CD4-positive, alpha-beta T cell treated with Interleukin-12 subunit alpha and Interleukin-12 subunit beta, for 1 hour (primary cell): ENCODE data around the gene PTPN2.
A peak's percentile ranks its signal among the peaks of the same experiment; 100 is the strongest.
"Not testable (repeated sequence)": the region's sequence is repeated elsewhere in the genome, so short reads cannot be mapped to it uniquely, and the experiment has no call there.

Experiments used
- DNase-seq: peaks from one replicate; pipeline ENCODE4 v3.0.0-alpha.2; 2020

The PTPN2 gene

DNA sequence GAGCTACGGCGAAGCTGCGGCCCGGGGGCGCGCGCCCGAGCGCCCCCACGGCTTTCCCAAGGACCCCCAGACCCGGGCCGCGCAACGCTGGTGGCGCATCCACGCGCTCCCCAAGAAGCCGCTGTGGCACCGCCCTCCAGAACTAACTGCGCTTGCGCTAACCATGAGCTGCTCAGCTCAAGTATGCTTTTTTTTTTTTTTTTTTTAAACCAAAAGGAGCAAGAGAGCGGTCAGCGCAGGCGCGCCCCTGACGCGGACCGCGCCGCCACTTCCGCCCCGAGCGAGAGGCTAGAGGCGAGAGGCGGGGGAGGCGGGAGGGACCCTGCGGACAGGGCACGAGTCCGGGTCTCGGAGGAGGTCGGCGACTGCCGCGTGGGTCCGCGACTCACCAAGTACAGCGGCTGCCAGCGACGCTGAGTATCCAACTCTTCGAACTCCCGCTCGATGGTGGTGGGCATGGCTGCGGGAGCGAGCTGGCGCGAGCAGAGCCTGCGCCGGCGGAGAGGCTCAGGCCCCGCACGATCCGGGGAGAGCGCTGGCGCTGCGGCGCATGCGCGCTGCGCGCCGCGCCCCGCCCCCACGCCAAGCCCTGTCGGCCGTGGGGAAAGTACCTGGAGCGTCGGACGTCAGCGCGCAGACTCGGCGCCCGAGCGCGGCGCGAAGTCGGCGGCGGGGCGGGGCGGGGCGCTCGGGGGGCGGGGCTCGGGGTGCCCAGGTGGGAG lies at the start of gene PTPN2:
PTPN2 (minus strand) TSS at position 554 of the 722 bp plus-strand sequence; CDS start at position 458, 96 bp downstream.
- peak; percentile 94 for DNase-seq

DNA sequence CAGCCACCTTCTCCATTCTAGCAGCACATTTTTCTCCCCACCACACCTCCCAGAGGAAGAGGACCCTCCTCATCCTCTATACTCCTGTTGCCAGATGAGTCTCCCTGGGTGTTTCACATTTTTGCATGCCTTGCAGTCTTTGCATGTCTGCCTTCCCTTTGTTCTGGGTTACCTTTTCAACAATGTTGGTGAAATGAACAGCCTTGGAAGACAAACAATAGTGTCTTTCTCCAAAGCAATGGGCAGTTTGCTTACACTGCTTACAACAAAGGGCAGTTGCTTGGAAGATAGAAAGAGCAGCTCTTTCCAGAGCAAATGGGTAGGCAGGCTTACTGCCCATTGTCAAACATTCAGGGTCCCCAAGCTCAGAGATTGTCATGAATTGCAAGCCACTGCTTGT lies 49.3 kb upstream of the PTPN2 start:
- DNase-seq, result no peak

DNA sequence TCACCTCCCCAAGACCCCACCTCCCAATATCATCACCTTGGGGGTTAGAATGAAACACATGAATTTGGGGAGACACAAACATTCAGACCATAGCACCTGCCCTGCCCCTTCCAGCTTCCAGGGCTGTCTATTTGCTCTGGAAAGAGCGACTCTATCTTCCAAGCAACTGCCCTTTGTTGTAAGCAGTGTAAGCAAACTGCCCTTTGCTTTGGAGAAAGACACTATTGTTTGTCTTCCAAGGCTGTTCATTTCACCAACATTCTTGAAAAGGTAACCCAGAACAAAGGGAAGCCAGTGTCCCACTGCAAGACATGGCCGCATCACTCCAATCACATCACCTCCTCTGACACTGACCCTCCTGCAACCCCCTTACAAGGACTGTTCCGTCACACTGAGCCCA lies 46.9 kb upstream of the PTPN2 start:
- no peak for DNase-seq

DNA sequence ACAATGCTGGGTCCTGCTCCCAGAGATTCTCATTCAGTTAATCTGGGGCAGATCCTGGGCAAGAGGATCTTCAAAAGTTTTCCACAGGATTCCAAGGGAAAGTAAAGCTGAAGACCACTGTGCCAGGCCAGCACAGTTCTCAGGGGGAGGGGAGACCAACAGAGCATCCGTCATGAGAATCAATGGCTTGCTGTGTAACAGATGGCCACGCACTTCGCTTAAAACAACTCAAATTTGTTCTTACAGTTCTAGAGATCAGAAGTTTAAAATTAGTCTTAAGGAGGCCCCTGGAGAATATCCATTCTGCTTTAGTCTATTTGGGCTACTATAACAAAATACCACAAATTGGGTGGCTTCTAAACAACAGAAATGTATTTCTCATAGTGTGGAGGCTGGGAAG lies 46.3 kb upstream of the PTPN2 start:
- DNase-seq, result no peak

DNA sequence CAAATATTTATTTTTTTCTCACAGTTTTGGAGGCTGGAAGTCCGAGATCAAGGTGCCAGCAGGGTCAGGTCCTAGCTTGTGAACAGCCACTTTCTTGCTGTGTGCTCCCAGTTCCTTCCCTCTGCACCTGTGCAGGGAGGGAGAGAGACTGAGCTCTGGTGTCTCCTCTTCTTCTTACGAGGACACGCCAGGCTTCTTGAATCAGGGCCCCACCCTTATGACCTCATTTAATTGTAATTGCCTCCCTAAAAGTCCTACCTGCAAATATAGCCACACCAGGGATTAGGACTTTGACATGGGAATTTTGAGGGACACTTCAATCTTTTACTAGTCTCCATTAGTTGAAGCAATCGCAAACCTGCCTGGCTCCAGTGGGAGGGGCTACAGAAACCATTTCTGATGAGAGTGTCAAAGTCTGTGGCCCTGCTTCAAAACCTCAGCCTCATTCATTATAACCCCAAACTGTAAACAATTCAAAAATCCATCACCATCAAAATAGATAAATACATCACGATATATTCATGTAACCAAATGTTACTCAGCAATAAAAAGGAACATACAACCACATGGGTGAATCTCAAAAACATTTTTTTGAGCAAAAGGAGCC lies 45.5 kb upstream of the PTPN2 start:
- DNase-seq, result peak; percentile 21

DNA sequence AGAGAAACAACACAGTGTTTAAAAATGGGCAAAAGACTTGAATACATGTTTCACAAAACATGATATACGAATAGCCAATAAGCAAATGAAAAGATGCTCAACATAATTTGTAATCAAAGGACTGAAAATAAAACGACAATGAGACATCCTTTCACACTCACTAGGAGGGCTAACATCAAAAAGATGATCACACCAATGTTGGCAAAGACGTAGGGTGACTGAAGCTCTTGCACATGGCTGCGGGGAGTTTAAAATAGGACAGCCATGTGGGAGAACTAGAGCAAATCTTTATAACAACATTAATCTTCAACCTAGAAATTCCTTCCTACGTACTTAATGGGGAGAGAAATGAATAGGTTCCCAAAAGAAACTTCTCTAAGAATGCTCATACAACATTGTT lies 44.6 kb upstream of the PTPN2 start:
- no peak for DNase-seq

DNA sequence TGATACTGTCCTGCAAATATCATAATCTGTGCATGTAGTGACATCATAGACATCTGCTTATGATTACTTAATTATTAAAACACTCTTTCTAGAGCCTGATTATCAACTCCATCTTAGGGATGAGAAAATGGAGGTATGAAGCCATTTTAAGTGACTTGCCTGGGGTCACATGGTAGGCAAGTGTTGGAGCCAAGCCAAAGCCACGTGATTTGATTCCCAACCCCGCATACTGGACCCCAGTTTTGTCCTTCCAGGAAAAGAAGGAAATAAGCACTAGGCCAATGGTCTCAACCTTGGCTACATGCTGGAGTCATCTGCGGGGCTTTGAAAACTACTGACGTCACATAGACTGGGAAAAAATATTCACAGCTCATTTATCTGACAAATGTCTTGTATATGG lies 44.2 kb upstream of the PTPN2 start:
- no peak for DNase-seq

DNA sequence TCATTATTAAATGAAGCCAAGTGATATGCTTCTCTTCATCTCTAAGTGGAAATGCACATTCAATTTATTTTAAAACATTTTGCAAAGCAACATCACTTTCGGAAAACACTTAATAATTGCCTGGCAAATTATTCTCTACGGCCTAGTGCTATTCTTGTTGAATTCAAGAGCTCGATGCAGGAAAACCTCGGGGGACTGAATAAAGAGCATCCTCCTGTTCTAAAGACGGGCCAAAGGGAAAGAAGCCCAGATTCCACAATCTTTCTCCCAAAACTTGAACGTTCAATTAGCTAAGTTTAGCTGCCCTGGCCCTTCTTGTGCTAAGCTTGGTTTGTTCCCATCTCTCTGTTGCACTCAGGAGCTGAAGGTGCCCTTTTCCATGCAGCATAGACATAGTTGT lies 40.6 kb upstream of the PTPN2 start:
- DNase-seq, result no peak

DNA sequence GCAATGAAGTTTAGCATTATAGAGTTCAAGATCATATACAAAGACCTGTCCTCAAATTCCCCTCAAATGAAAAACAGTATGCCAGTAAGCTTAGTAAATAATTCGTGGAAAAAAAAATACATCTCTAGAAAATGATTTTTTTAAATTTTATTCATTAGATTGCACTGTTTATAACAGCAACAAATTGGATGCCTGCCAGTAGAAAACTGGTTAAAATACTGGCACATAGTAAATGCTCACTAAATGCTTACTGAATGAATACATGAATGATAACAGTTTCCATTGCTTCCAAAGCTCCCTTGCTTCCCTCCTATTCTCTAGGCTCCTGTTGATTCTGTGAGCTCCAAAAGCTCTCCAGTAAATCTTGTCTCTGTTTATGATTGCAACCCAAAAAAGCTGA lies 38.2 kb upstream of the PTPN2 start:
- no peak for DNase-seq

DNA sequence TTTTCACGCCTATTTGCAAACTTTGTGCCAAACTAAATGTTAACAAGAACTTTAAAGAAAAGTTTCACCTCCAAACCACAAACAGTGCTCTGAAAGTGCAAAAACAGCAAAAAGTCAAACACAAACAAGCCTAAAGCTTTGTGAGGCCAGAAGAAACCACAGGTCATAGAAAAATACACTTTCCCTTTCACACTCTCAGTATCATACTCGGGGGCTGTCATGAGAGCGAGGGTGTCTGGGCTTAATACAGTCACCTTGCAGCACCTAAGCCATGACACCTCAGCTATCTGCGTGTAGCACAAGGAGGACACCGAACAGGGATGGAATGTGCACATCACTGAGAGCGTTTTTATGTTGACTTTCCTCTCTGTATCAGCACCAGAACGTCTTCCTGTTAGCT lies 37.1 kb upstream of the PTPN2 start:
- DNase-seq, result peak; percentile 59

DNA sequence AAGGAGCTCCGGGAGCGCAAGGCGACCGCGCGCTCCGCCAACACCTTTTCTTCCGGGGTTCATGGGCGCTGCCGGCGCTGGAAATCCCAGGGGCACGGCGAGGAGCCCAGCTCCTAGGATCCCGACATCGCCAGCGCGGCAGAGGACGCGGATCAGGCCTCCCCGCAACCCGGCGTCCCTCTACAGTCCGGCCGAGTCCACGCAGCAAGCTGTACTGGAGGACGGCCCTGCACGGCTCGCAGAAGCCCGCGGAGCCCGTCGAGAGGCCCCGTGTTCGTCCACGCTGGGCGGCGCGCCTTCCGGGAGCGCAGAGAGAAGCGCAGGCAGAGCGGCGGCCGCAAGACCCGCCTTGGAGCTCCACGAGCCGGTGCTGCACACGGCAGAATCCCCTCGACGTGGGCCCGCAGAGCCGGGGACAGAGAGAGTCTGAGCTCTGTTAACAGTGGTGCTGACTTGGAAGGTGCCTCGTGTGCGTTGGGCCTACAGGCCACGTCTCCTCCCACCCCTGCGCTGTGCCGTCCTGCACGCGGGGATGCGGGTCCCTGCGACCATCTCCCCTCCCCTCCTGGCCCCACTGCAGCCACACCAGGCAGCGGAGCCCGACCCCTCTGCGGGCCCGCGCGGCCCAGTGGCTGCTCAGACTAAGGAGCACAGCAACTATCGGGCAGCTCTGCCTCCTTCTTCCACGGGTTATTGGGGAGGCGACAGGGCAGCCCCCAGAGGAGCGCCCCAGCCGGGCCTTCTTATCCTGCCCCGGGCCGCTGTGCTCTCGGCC lies 28.1 kb upstream of the PTPN2 start:
- no peak for DNase-seq

DNA sequence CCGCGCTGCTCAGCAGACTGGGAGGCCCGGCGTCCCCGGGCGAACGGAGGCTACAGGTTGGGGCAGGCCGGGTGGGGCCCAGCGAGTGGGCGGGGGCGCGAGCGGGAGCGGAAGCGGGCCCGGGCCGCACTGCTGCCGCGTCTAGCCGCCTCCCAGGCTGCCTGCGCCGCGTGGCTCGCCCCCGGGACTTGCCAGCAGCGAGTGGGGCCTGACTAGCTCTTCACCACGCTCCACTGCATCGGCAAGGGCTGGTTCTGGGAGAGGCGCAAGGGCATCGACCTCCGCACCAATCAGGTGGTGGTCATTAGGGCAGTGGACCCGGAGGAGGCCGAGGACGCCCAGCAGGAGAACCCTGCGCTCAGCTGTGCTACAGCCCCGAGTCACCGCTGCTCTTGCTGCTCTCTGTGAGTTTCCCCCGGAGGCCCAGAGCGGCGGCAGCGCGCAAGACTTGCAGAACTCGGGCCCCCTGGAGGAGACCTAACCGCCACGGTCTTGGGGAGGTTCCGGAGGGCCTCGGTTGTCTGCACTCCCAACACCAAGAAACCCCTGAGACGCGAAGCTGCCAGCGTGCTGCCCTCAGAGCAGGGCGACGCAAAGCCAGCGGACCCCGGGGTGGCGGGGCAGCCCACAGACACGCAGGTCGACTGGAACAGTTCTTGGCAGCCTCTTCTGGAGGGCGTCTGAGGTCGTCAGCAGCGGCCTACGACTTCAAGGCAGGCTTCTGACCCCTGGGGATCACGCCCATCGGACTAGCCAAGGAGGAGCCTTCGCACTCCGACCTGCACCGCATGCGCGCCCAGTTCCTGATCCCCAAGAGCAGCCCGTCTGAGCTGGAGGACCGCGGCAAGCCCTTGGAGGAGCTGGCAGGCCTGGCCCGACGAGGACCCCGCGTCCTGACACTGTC lies 27.2 kb upstream of the PTPN2 start:
- peak; percentile 58 for DNase-seq

DNA sequence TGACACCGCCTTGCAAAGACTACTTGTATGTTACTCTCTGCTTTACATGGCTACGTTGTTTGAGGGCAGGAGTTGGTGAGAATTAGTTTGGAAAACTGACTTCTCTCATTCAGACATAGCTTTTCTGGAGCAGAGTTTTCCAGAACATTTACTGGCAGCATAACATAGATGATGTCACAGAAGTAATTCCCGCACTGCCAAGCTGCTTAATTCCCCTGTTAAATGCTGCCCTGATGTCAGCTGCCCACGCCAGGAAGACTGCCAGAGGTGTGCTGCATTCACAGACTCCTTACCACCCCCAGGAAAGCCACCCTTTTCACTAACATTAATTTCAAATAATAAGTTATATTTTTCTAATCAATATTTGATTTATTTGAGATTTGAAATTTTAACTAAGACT lies 24.7 kb upstream of the PTPN2 start:
- no peak for DNase-seq

DNA sequence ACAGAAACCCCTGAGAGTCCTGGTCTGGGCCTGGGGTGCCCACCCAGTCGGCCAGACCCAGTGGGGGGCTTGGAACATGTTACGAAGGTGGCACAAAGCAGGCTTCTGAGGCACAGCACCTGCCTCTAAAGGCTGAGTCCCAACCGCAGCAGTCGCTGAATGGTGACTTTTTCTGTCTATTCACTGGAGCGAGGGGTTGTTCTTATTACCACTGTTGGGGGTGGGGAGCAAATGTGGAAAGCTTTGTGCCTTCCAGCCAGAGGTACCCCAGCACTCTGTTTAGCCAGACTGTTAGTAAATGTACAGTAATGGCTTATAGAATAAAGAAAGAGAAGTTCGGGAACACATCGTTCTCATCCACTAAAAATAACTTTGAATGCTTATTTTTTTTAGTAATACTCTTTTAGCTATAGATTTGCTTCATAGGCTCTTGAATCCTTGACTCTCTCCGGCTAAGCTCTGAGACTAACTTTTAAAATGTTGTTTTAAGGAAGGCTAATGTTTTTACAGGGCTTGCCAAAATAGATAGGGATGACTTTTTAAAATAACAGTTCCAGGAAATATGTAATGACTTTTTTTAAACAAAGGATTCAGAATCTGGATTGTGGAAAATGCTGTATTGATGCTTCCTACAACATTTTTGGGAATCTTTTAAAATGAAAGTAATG lies 23.4 kb upstream of the PTPN2 start:
- DNase-seq, result no peak

DNA sequence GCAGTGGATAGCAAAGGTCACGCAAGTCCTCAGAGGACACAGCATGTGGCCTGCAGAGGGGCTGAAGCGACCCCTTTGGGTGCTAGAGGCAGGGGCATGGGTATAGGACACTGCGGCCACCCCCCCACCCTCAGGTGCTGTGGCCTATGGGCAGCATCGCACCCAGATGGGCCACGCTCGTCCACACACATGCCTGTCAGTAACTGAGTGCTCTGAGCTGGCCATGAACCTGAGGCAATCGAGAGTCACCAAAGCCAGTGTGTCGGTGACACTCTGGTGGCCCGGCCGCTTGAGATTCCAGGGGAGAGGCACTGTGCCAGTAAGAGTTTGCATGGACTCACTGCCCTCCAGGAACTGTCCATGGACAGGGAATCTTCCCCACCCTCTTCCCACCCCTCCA lies 22.7 kb upstream of the PTPN2 start:
- DNase-seq, result no peak

DNA sequence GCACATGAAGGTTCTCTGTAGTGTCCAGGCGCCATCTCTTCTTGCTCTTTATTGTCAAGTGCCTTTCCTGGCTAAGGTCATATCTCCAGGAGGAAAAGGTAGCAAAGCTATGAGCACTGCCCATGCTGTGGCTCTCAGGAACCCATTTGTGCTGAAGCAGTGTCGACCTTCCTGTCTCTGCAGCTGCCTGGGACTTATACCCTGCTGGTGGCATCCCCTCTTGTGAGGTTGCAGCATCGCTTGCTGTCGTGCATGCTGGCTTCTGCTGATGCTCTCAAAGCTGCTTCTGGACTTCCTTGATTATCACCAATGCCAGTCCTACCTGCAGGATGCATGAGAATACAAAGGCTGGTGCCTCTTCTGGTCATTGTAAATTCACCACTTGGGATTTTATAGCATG lies 22.1 kb upstream of the PTPN2 start:
- DNase-seq, result no peak

DNA sequence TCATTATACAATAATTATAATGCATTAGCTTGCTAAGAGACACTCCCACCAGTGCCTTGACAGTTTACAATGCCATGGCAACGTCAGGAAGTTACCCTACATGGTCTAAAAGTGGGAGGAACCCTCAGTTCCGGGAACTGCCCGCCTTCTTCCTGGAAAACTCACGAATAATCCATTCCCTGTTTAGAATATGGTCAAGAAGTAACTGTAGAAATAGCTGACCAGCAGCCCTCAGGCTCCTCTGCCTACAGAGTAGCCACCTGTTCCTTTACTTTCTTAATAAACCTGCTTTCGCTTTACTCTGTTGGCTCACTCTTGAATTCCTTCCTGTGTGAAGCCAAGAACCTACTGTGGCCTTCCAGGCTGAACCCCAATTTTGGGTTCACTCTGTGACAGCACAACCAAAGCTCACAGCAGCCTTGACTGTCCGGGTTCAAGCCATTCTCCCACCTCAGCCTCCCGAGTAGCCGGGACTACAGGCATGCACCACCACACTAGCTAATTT lies 20.0 kb upstream of the PTPN2 start:
- peak; percentile 68 for DNase-seq

DNA sequence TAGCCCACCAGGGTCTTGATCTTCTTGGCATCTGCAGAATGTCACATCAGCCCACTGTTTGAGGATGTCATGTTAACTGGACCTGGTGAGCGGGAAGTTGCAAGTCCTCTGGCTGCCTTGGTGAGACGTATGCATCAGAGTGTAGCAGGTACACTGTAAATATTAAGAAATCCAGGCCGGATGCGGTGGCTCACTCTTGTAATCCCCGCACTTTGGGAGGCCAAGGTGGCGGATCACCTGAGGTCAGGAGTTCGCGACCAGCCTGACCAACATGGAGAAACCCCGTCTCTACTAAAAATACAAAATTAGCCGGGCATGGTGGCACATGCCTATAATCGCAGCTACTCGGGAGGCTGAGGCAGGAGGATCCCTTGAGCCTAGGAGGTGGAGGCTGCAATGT lies 17.2 kb upstream of the PTPN2 start:
- DNase-seq, result not testable (repeated sequence)

DNA sequence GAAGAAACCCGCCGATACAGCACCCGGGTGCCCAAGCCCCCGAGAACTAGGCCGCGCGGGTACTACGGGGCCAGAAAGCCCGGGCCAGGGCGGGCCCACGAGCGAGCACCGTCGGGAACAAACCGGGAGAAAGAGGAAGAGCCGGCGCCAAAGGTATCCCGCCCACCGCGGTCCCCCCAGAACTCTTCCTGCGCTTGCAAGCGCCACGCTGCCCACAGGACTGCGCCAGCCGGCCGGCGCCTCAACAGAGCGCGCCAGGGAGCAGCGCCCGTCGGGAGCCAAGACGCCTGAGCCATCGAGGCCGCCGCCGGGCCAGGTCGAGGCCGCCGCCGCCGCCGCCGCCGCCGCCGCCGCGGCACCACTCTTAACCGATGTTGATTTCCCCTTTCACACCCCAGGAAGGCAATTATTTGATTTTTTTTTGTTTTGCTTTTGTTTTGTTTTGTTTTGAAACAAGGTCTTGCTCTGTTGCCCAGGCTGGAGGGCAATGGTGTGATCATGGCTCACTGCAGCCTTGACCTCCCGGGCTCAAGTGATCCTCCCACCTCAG lies 12.8 kb upstream of the PTPN2 start:
- not testable (repeated sequence) for DNase-seq

DNA sequence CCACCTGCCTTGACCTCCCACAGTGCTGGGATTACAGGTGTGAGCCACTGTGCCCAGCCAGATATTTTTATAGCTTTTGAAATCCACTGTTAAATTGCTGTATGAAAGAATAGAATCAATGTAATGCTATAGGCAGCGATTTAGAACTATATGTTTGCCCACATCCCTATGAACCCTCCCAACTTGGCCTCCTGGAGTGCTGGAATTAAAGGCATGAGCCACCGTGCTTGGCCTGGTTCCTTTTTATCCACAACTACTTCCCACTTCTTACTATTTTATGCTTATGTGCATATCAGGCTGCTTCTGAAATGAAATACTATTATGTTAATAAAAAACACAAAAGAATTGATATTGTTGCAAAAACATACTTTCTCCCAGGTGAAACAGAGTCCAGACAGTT lies 11.6 kb upstream of the PTPN2 start:
- no peak for DNase-seq

DNA sequence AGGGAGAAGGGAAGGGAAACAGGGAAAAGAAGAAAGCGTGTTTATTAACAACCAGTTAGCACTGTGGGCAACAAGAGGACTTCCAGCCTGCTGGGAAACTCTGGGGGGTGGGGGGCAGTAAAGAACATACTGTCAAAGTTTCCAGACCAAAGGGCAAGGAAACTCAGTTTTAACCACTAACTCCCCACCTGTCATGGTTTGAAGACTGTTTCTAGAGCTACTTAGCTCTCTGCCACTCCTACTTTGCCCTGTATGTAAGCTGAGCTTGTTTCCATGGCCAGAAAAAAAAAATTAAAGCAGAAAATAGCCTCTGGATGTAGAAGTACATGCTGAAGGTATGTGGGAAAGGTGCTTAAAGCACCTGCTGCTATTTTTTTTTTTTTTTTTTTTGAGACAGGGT lies 11.0 kb upstream of the PTPN2 start:
- no peak for DNase-seq

DNA sequence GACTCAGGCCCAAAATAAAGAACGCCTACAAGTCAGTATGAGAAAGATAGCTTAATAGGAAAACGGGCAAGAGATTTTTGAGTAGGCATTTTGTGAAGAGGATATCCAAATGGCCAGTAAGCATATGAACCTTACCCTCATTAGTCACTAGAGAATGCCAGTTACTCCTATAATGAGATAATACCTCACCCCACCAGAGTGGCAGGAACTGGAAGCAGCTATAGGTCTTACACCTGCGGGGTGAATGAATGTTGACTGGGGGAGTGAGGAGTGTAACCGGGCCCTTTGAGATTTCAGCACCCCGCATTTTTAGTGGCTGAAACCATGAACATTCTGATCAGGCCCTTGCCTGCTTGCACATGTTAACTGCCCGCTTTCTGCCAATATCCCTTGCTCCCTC lies 7.5 kb upstream of the PTPN2 start:
- DNase-seq, result no peak
